HT1080 (cell line): Measurements from ENCODE around the gene OGDH. TPM values are rescaled to one million over a fixed set of nuclear protein-coding genes. Genes with fewer than 3 reads are reported as not detected.
"Not testable (repeated sequence)": the region's sequence is repeated elsewhere in the genome, so short reads cannot be mapped to it uniquely, and the experiment has no call there.

Source experiments
- DNase-seq: peaks from one replicate; pipeline ENCODE4 v3.0.0-alpha.2; 2015; ENCODE audit warnings: low read depth
- total RNA-seq: library from RNA; depleted of rRNA; stranded (reverse); fragments of >200 nt; shearing (Covaris generic); gene quantifications from 2 replicates; pipeline ENCODE4 v1.2.3, GENCODE V29; 2014

Gene OGDH
- total RNA-seq, 1 experiment from 2014 or later, result 41.9 TPM

- DNase-seq, result no peak
Measured at GRCh38 chr7:44703921-44704320, 97.5 kb downstream of the OGDH start.

GRCh38 chr7:44705434-44705833, 99.0 kb downstream of the OGDH start:
- no peak for DNase-seq

- DNase-seq, result no peak
Measured at GRCh38 chr7:44706788-44707557, 100.5 kb downstream of the OGDH start.

- no peak for DNase-seq
Measured at GRCh38 chr7:44707558-44708230, 101.3 kb downstream of the OGDH start.

- no peak for DNase-seq
Measured at GRCh38 chr7:44709011-44709915, 102.8 kb downstream of the OGDH start.

GRCh38 chr7:44709945-44710596, 103.6 kb downstream of the OGDH start:
- DNase-seq, result no peak

- DNase-seq, result no peak
Measured at GRCh38 chr7:44711528-44711927, 105.1 kb downstream of the OGDH start.

GRCh38 chr7:44712012-44712411, 105.6 kb downstream of the OGDH start:
- no peak for DNase-seq

- no peak for DNase-seq
Measured at GRCh38 chr7:44713141-44713540, 106.7 kb downstream of the OGDH start.

GRCh38 chr7:44713680-44714335, 107.4 kb downstream of the OGDH start:
- DNase-seq, result no peak

- no peak for DNase-seq
Measured at GRCh38 chr7:44716205-44716604, 109.8 kb downstream of the OGDH start.

GRCh38 chr7:44720301-44720700, 113.9 kb downstream of the OGDH start:
- DNase-seq, result no peak

- no peak for DNase-seq
Measured at GRCh38 chr7:44724276-44724675, 117.8 kb downstream of the OGDH start.

GRCh38 chr7:44726250-44726649, 119.8 kb downstream of the OGDH start:
- not testable (repeated sequence) for DNase-seq

- peak; percentile 80 for DNase-seq
Measured at GRCh38 chr7:44727158-44727936, 120.9 kb downstream of the OGDH start.

- DNase-seq, result no peak
Measured at GRCh38 chr7:44727937-44728262, 121.5 kb downstream of the OGDH start.

- no peak for DNase-seq
Measured at GRCh38 chr7:44729949-44730590, 123.6 kb downstream of the OGDH start.

GRCh38 chr7:44732971-44733370, 126.5 kb downstream of the OGDH start:
- peak; percentile 62 for DNase-seq

GRCh38 chr7:44733708-44734481, 127.5 kb downstream of the OGDH start:
- peak; percentile 94 for DNase-seq
